ENCODE data around the gene SCAANT1. TPM values are rescaled to one million over a fixed set of nuclear protein-coding genes. Genes with fewer than 3 reads are reported as not detected.

SCAANT1 gene
- total RNA-seq, 1 donor from 2014 or later = not detected

DNA sequence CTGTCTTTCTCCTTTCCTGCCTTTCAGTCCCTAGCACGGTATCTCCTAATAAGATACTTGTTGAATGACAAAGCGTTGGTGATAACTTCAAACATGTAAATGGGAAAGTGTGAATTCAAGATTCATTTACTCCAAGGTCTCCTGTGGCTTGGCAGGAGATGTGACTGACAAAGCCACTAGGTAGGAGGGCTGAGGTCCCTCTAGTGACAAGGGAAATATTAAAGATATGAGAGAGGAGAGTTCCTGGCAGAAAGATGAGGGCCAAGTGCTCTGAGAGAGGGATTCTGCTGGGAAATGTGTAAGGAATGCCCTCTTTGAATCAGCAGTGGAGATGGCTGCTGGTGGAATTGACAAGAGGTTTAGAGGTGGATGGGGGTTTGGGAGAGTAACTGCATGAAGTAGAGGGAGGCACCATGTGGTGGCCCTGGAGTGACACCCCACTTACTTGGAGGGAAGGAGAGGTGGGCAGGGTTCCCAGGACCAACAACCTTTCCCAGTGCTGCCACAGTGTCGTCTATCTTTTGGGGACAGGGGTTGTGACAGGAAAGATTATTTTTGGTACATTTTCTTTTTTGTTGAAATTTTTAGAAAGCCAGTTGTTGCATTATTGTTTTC is 43.0 kb upstream of the SCAANT1 start:
- peak overlapping the region; percentile 41 for H3K27ac Mint-ChIP-seq
- TF ChIP-seq, protein P1, sequence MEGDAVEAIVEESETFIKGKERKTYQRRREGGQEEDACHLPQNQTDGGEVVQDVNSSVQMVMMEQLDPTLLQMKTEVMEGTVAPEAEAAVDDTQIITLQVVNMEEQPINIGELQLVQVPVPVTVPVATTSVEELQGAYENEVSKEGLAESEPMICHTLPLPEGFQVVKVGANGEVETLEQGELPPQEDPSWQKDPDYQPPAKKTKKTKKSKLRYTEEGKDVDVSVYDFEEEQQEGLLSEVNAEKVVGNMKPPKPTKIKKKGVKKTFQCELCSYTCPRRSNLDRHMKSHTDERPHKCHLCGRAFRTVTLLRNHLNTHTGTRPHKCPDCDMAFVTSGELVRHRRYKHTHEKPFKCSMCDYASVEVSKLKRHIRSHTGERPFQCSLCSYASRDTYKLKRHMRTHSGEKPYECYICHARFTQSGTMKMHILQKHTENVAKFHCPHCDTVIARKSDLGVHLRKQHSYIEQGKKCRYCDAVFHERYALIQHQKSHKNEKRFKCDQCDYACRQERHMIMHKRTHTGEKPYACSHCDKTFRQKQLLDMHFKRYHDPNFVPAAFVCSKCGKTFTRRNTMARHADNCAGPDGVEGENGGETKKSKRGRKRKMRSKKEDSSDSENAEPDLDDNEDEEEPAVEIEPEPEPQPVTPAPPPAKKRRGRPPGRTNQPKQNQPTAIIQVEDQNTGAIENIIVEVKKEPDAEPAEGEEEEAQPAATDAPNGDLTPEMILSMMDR (IDR thresholded peaks at IDR 0.05; ENCODE audit: unreplicated experiment) = no peak
- no peak for DNase-seq (ENCODE audit: low spot score in 2 of 2, unreplicated experiment in 2 of 2)
- no peaks in the 10 kb centered on the region for H3K27me3 Mint-ChIP-seq (ENCODE audit: low read depth)
- H3K9me3 Mint-ChIP-seq = no peaks in the 10 kb centered on the region
- H3K4me3 Mint-ChIP-seq = no peak overlapping the region
- peaks cover 29% of the 10 kb centered on the region for H3K4me1 Mint-ChIP-seq
- H3K36me3 Mint-ChIP-seq = peaks cover 11% of the 10 kb centered on the region

DNA sequence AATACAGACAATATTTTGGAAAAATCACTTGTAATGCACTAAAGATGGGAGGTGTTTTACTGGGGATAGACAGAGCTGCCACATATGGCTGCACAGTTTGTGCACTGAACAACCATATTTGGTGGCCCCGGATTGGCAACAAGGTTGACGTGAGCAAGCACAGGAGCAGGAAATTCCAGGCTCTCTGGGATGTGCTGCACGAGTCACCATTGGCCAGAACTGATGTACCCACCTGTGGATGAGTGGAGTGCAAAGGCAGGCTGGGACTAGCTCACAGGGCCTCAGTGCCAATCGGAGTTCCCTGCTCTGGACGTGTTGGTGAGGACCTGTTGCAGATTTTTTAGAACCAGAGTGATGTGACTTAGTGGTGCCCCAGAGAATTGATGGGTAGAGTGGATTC is 42.0 kb upstream of the SCAANT1 start:
- Mint-ChIP-seq H3K27me3 (ENCODE audit: low read depth) (no peaks in the 10 kb centered on the region), H3K4me3 (no peak overlapping the region), H3K27ac (no peak overlapping the region), H3K36me3 (peaks cover 11% of the 10 kb centered on the region), H3K9me3 (no peaks in the 10 kb centered on the region), H3K4me1 (peaks cover 36% of the 10 kb centered on the region)
- no peak for DNase-seq (ENCODE audit: low spot score in 2 of 2, unreplicated experiment in 2 of 2)
- TF ChIP-seq, protein P1 (IDR thresholded peaks at IDR 0.05; ENCODE audit: unreplicated experiment) = no peak

DNA sequence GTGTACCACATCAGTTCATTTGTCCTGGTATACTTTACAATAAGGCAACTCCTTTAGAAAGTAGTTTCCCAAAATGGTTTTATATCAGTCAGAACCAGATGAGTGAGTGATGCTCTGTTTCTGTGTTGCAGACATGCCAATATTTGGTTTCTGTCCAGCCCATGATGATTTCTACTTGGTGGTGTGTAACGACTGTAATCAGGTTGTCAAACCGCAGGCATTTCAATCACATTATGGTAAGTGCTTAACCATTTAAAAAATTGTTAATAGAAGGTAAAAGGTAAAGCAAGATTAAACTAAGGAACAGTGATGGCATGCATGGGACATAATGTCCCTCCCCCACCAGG is 40.0 kb upstream of the SCAANT1 start:
- TF ChIP-seq, protein P1 (IDR thresholded peaks at IDR 0.05; ENCODE audit: unreplicated experiment) = no peak
- peaks cover 11% of the 10 kb centered on the region for H3K36me3 Mint-ChIP-seq
- no peak for DNase-seq (ENCODE audit: low spot score in 2 of 2, unreplicated experiment in 2 of 2)
- H3K4me1 Mint-ChIP-seq = peaks cover 38% of the 10 kb centered on the region
- H3K27me3 Mint-ChIP-seq (ENCODE audit: low read depth) = no peaks in the 10 kb centered on the region
- H3K4me3 Mint-ChIP-seq = no peak overlapping the region
- H3K27ac Mint-ChIP-seq = no peak overlapping the region
- H3K9me3 Mint-ChIP-seq = no peaks in the 10 kb centered on the region

DNA sequence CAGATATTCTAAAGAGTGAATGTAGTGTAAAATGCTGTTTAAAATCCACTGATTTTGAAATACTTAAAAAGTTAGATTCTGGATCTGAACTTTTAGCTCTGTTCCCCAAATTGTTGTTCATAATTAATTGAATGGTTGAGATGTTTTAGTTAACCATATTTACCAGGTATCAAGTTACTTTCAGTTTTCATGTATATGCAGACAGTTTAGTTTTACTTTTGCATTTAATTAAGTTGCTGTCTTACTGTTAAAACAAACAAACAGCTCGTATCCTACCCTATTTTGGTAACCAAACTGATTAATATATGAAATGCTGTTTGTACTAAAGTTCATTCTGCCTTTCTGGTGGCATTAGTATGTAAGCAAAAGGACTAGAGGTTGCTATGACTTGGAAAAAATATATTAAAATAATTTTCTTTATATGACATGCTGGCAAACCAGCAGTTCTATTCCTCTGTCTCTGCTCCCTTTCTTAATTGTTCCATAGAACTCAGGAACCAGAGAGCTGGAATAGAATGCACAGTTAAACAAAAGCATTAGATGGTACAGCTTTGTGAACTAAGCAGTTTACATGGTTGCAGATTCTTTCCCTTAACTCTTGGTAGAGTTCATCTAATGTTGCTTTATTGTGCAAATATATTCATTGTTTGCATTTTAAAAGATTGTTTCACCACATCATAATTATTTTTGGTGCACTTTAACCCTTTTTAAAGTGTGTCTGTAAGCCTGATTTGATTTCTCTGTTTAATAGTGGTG is 39.5 kb upstream of the SCAANT1 start:
- Mint-ChIP-seq H3K27ac (peak overlapping the region; percentile 68), H3K36me3 (peaks cover 11% of the 10 kb centered on the region), H3K9me3 (no peaks in the 10 kb centered on the region), H3K4me1 (peaks cover 34% of the 10 kb centered on the region), H3K27me3 (ENCODE audit: low read depth) (no peaks in the 10 kb centered on the region), H3K4me3 (no peak overlapping the region)
- TF ChIP-seq, protein P1 (IDR thresholded peaks at IDR 0.05; ENCODE audit: unreplicated experiment) = no peak
- DNase-seq (ENCODE audit: low spot score in 2 of 2, unreplicated experiment in 2 of 2) = no peak

DNA sequence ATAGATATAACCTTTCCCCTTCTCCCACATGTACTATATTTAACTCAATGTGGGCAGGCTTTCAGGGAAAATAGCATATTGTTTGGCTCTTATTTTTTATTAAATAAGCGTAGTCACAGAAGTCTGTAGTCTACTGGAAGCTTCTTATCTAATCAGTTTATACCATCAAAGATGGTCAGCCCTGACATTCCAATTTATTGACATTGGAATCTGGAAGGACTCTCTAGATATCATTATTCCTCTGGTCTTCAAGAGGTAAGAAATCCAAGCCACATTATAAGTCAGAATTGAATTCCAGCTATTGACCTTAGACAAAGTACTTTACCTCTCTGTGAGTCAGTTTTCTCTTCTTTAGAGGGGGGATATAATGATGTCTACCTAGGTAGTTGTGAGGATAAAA is 38.5 kb upstream of the SCAANT1 start:
- no peak overlapping the region for H3K4me3 Mint-ChIP-seq
- H3K9me3 Mint-ChIP-seq = no peaks in the 10 kb centered on the region
- DNase-seq (ENCODE audit: low spot score in 2 of 2, unreplicated experiment in 2 of 2) = no peak
- peaks cover 11% of the 10 kb centered on the region for H3K36me3 Mint-ChIP-seq
- H3K27ac Mint-ChIP-seq = peak overlapping the region; percentile 68
- TF ChIP-seq, protein P1 (IDR thresholded peaks at IDR 0.05; ENCODE audit: unreplicated experiment) = no peak
- no peaks in the 10 kb centered on the region for H3K27me3 Mint-ChIP-seq (ENCODE audit: low read depth)
- H3K4me1 Mint-ChIP-seq = peaks cover 36% of the 10 kb centered on the region

Measured in mesothelial cell of epicardium (in vitro differentiated cells).